ENCODE results near the gene NUB1.

Gene NUB1

DNA sequence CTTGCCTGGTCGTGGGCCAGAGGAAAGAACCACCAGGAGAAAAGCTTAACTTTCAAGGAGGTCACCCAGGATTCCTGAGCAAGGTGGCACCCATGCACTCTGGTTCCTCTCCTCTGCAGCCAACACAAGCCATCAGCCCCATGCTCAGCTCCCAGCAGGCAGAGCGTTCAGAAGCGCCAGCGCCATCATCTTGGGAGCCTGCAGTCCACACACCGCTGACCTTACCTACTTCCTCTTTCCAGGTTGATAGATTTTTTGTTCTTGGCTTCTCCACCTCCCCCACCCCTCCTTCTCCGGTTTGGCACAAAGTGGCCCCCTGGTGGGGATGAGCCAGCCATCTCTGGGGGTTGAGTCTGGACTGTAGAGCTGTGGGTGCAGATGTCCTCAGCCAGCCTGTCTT lies 69.9 kb downstream of the NUB1 start:
- DNase-seq (ENCODE audit: low spot score): no peak
- in situ Hi-C loops (cut with MboI; ENCODE audit: low sequenced_read_pairs, unreplicated experiment): no loop called here

DNA sequence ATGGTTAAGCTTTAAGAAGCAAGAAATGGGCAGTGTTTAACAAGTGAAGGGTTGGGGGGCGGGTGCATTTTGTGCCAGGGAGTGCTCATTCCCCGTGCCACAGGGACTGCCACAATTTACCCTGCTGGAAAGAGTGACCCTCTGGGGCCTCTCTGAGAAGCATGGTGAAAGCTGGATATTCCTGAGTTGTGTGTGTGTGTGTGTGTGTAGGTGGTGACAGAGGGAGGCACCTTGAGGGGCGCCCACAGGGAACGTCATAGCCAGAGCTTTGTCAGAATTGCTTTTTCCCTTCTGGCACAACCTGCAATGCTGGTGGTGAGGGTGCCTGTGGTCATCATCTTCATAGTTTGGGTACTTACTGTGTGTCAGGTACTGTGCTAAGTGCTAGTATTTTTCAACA lies 70.7 kb downstream of the NUB1 start:
- no peak for TF ChIP-seq CTCF (IDR thresholded peaks at IDR 0.05; ENCODE audit: borderline replicate concordance, control extremely low read depth, extremely low read depth, insufficient read depth, missing control alignments)
- DNase-seq (ENCODE audit: low spot score): no peak
- in situ Hi-C loops (cut with MboI; ENCODE audit: low sequenced_read_pairs, unreplicated experiment): no loop called here

More for the DNA sequence above, 69.9 kb downstream of the NUB1 start:
- no peak for TF ChIP-seq CTCF (IDR thresholded peaks at IDR 0.05; ENCODE audit: borderline replicate concordance, control extremely low read depth, extremely low read depth, insufficient read depth, missing control alignments)

DNA sequence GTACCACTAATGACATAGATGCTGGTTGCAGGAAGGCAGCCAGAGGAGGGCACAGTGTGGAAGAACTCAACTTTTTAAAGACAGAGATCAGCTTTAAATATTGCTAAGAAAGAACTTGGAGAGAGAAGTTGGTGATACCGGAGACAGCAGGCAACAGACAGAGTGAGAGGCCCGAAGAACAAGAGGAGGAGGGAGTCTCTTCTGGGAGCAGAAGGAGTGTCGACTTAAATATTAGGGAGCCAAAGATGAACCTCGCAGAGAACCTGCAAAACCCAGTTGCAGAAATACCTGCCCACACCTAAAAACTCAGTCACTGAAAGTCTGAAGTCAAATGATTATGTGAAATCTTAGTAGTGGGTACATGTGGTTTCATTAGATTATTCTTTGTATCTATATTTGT lies 71.6 kb downstream of the NUB1 start:
- TF ChIP-seq CTCF (IDR thresholded peaks at IDR 0.05; ENCODE audit: borderline replicate concordance, control extremely low read depth, extremely low read depth, insufficient read depth, missing control alignments): no peak
- DNase-seq (ENCODE audit: low spot score): no peak
- in situ Hi-C loops (cut with MboI; ENCODE audit: low sequenced_read_pairs, unreplicated experiment): no loop called here

DNA sequence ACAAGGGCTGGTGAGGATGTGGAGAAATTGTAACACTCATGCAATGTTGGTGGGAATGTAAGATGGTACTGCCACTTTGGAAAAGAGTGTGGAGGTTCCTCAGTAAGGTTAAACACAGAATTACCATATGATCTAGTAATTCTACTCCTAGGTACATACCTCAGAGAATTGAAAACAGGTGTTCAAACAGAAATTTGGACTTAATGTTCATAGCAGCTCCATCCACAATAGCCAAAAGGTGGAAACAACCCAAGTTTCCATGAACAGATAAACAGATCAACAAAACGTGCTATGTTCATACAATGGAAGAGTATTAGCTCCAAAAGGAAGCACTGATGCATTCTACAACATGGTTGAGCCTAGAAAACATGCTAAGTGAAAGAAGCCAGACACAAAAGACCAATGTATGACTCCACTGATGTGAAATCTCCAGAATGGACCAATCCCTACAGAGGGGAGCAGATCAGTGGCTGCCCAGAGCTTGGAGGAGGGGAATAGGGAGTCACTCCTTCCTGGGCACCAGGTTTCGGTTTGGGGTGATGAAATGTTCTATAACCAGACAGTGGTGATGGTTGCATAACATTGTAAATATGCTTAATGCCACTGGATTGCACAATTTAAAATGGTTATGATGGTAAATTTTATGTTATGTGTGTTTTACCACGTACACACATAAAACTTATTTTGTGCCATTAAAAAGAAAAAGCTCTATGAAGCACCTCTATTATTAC lies 73.9 kb downstream of the NUB1 start:
- in situ Hi-C loops (cut with MboI; ENCODE audit: low sequenced_read_pairs, unreplicated experiment): no loop called here
- DNase-seq (ENCODE audit: low spot score): no peak
- no peak for TF ChIP-seq CTCF (IDR thresholded peaks at IDR 0.05; ENCODE audit: borderline replicate concordance, control extremely low read depth, extremely low read depth, insufficient read depth, missing control alignments)

- DNase-seq (ENCODE audit: low spot score): no peak
- in situ Hi-C loops (cut with MboI; ENCODE audit: low sequenced_read_pairs, unreplicated experiment): no loop called here
- TF ChIP-seq CTCF (IDR thresholded peaks at IDR 0.05; ENCODE audit: borderline replicate concordance, control extremely low read depth, extremely low read depth, insufficient read depth, missing control alignments): no peak
Observed at GRCh38 chr7:151416112-151416940, 74.7 kb downstream of the NUB1 start.

GRCh38 chr7:151416941-151417315 lies 75.3 kb downstream of the NUB1 start:
- in situ Hi-C loops (cut with MboI; ENCODE audit: low sequenced_read_pairs, unreplicated experiment): no loop called here
- no peak for TF ChIP-seq CTCF (IDR thresholded peaks at IDR 0.05; ENCODE audit: borderline replicate concordance, control extremely low read depth, extremely low read depth, insufficient read depth, missing control alignments)
- DNase-seq (ENCODE audit: low spot score): no peak

All from GM13976 (cell line).